HepG2 (cell line): ENCODE results near the gene CRIM1. TPM values are rescaled to one million over a fixed set of nuclear protein-coding genes. Genes with fewer than 3 reads are reported as not detected.

Experiments
- ATF6 ChIP-seq: sonication (generic); formaldehyde crosslinking; conservative IDR thresholded peaks from 2 replicates; pipeline ENCODE4 v1.4.0; 2020; ENCODE audit warnings: missing genetic modification reagents
- BRF2 ChIP-seq: sonication (generic); formaldehyde crosslinking; IDR thresholded peaks from 2 replicates; pipeline ENCODE4 v1.8.1; 2022; ENCODE audit warnings: mild to moderate bottlenecking, missing genetic modification reagents
- CC2D1A ChIP-seq: sonication (generic); formaldehyde crosslinking; IDR thresholded peaks from 2 replicates; pipeline ENCODE4 v1.8.1; 2023; ENCODE audit warnings: mild to moderate bottlenecking, missing genetic modification reagents
- DBP ChIP-seq: sonication (generic); formaldehyde crosslinking; IDR thresholded peaks from 2 replicates; pipeline ENCODE4 v1.4.0; 2020; ENCODE audit warnings: missing genetic modification reagents; ENCODE audit errors: not compliant biosample characterization
- DRAP1 ChIP-seq: IDR thresholded peaks from 2 replicates; pipeline ENCODE4 v1.6.1; 2016; ENCODE audit warnings: missing genetic modification reagents, missing compliant biosample characterization
- ERF ChIP-seq: IDR thresholded peaks from 2 replicates; pipeline ENCODE4 v1.6.1; 2018; ENCODE audit warnings: missing biosample characterization, missing genetic modification reagents
- HMG20B ChIP-seq: conservative IDR thresholded peaks from 2 replicates; pipeline ENCODE4 v1.6.1; 2016; ENCODE audit warnings: missing genetic modification reagents, missing compliant biosample characterization
- HNRNPL ChIP-seq: fragments of 200-400 bp; formaldehyde crosslinking; IDR thresholded peaks from 2 replicates; pipeline ENCODE4 v1.6.1; 2017; ENCODE audit warnings: mild to moderate bottlenecking, low read depth, low read length
- KLF16 ChIP-seq, 2 experiments: sonication (generic) in 1 of 2; formaldehyde crosslinking in 1 of 2; IDR thresholded peaks; 2 replicates each; pipeline versions ENCODE4 v1.6.1 to v1.8.0; 2016 to 2023; ENCODE audit warnings: missing genetic modification reagents in 2 of 2, missing compliant biosample characterization in 1 of 2
- KLF6 ChIP-seq: IDR thresholded peaks from 2 replicates; pipeline ENCODE4 v1.8.0; 2016; ENCODE audit warnings: missing biosample characterization, missing genetic modification reagents
- MBD4 ChIP-seq: IDR thresholded peaks from 2 replicates; pipeline ENCODE4 v1.6.1; 2012; ENCODE audit warnings: low read length, inconsistent platforms, borderline replicate concordance
- NONO ChIP-seq, 2 experiments: fragments of 450-650 bp in 1 of 2; sonication (generic) in 1 of 2; formaldehyde crosslinking in 1 of 2; IDR thresholded peaks in 1 of 2; conservative IDR thresholded peaks in 1 of 2; 2 replicates each; pipeline versions ENCODE4 v1.6.1 to v1.8.0; 2017 to 2022; ENCODE audit warnings: mild to moderate bottlenecking in 1 of 2, missing genetic modification reagents in 1 of 2, moderate library complexity in 1 of 2
- PATZ1 ChIP-seq: sonication (generic); formaldehyde crosslinking; IDR thresholded peaks from 2 replicates; pipeline ENCODE4 v1.4.0; 2020; ENCODE audit warnings: missing genetic modification reagents
- SALL1 ChIP-seq: sonication (generic); formaldehyde crosslinking; IDR thresholded peaks from 2 replicates; pipeline ENCODE4 v1.8.0; 2022; ENCODE audit warnings: mild to moderate bottlenecking, missing genetic modification reagents
- SP4 ChIP-seq: sonication (generic); formaldehyde crosslinking; IDR thresholded peaks from 2 replicates; pipeline ENCODE4 v1.8.1; 2023; ENCODE audit warnings: mild to moderate bottlenecking, missing genetic modification reagents
- SRF ChIP-seq: IDR thresholded peaks from 2 replicates; pipeline ENCODE4 v1.6.1; 2011; ENCODE audit warnings: mild to moderate bottlenecking, low read depth, low read length, moderate library complexity
- STAG1 ChIP-seq: sonication (generic); formaldehyde crosslinking; IDR thresholded peaks from 2 replicates; pipeline ENCODE4 v1.4.0; 2020; ENCODE audit warnings: missing genetic modification reagents
- TFE3 ChIP-seq: IDR thresholded peaks from 2 replicates; pipeline ENCODE4 v1.6.1; 2016
- YEATS2 ChIP-seq: sonication (generic); formaldehyde crosslinking; IDR thresholded peaks from 2 replicates; pipeline ENCODE4 v1.4.0; 2020; ENCODE audit warnings: missing genetic modification reagents, borderline replicate concordance
- ZFAT ChIP-seq: sonication (generic); formaldehyde crosslinking; conservative IDR thresholded peaks from 2 replicates; pipeline ENCODE4 v1.8.1; 2023; ENCODE audit warnings: missing genetic modification reagents, inconsistent platforms
- ZFP1 ChIP-seq: IDR thresholded peaks from 2 replicates; pipeline ENCODE4 v1.6.1; 2016
- ZNF317 ChIP-seq: sonication (generic); formaldehyde crosslinking; IDR thresholded peaks from 2 replicates; pipeline ENCODE4 v1.5.0; 2020; ENCODE audit warnings: mild to moderate bottlenecking, missing genetic modification reagents
- ZNF737 ChIP-seq: sonication (generic); formaldehyde crosslinking; IDR thresholded peaks from 2 replicates; pipeline ENCODE4 v1.5.0; 2020; ENCODE audit warnings: missing genetic modification reagents, mild to moderate bottlenecking, borderline replicate concordance
- ZNF841 ChIP-seq: sonication (generic); formaldehyde crosslinking; IDR thresholded peaks from 2 replicates; pipeline ENCODE4 v1.8.1; 2023; ENCODE audit warnings: missing genetic modification reagents, borderline replicate concordance
- polyA plus RNA-seq, 8 experiments: library from polyadenylated mRNA; depleted of rRNA in 3 of 8; stranded (reverse) in 7 of 8; unstranded in 1 of 8; fragments of >200 nt; fragmentation: Illumina TruSeq in 4 of 8; extraction: Trizol in 4 of 8; gene quantifications; 2 replicates each; pipeline versions ENCODE4 v1.2.1 to v1.2.3, GENCODE V29; 2011 to 2016; ENCODE audit warnings: low read depth in 4 of 8, missing spikeins in 1 of 8, mixed read lengths in 1 of 8; ENCODE audit not compliant: insufficient read depth in 1 of 8
- total RNA-seq, 5 experiments: library from RNA; depleted of rRNA; stranded (reverse); fragments of >200 nt; fragmentation: Illumina TruSeq; extraction: Trizol; gene quantifications; 2 replicates each; pipeline ENCODE4 v1.2.3, GENCODE V29; 2016; ENCODE audit warnings: low read depth in 1 of 5

CRIM1 gene
- total and polyA plus RNA-seq, 2 of the 13 experiments (the other 11 are each of a cell fraction or from before 2014, with no cell fraction given) = 39.1 to 69.9 TPM

- no peak for TF ChIP-seq ZFAT (CRISPR knock-in tag)
- peak; percentile 46 for TF ChIP-seq DRAP1
- no peak for TF ChIP-seq ZFP1 (CRISPR knock-in tag)
- TF ChIP-seq KLF16 (CRISPR knock-in tag; IDR thresholded peaks at IDR 0.05) = no peak
- no peak for TF ChIP-seq MBD4
- no peak for TF ChIP-seq TFE3 (CRISPR knock-in tag)
- TF ChIP-seq CC2D1A (CRISPR knock-in tag) = no peak
- no peak for TF ChIP-seq BRF2 (CRISPR knock-in tag)
- TF ChIP-seq NONO (IDR thresholded peaks at IDR 0.05) = no peak
- no peak; the same call in 1 of the 2 replicates for TF ChIP-seq NONO (CRISPR knock-in tag; conservative IDR thresholded peaks at IDR 0.05)
- TF ChIP-seq ZNF737 = no peak
- TF ChIP-seq ZNF841 = no peak
- peak; percentile 37; the same call in 1 of the 2 replicates for TF ChIP-seq ERF (CRISPR knock-in tag)
- TF ChIP-seq STAG1 (CRISPR knock-in tag) = 0 out of 2 replicates have a peak, but pooled peaks have one; percentile 2
- no peak for TF ChIP-seq ATF6 (CRISPR knock-in tag)
- TF ChIP-seq SP4 (CRISPR knock-in tag) = no peak
- 0 out of 2 replicates have a peak, but pooled peaks have one; percentile 24 for TF ChIP-seq YEATS2 (CRISPR knock-in tag)
- no peak for TF ChIP-seq HNRNPL
- no peak for TF ChIP-seq SRF
- TF ChIP-seq KLF6 (CRISPR knock-in tag) = no peak
- TF ChIP-seq SALL1 = peak; percentile 88
- no peak for TF ChIP-seq ZNF317 (CRISPR knock-in tag)
- peak; percentile 55 for TF ChIP-seq PATZ1
- TF ChIP-seq DBP (CRISPR knock-in tag) = no peak
- no peak for TF ChIP-seq HMG20B (CRISPR knock-in tag)
Measured at GRCh38 chr2:36376319-36376765, 20.8 kb downstream of the CRIM1 start (continued).
